ENCODE measurements around the gene ARHGAP26. TPM values are rescaled to one million over a fixed set of nuclear protein-coding genes. Genes with fewer than 3 reads are reported as not detected.

Gene ARHGAP26
- total RNA-seq, 1 donor: 7.6 TPM

DNA sequence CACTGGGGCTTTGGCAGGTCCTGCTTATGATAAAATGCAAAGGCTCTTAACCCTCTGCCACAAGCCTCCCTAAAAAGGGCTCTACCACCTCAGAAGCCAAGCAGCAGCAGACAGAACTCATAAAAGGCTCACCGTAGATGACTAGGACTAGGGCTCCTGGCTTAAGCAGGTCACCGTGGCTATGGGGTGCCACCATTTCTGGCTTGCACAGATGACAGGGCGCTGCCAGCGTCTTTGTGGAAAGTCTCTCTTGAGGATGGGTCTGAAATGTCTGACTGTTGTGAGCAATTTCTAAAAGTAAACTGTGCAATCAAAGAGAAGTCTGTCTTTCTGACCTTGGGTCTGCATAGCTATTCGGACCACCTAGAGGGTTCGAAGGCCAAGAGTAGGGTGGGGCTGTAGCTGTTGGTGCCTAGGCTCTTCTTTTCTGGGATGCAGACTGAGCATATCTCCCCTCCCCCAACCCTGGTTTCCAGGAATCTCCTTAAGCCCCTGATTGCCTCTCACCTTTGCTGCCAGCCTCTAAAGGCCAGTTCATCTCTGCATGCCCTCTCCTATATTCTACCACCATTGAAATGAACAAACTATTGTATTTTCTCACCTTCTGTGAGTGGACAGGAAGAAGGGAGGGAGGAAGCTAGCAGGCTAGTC lies 307.4 kb downstream of the ARHGAP26 start:
- TF ChIP-seq, protein P1, sequence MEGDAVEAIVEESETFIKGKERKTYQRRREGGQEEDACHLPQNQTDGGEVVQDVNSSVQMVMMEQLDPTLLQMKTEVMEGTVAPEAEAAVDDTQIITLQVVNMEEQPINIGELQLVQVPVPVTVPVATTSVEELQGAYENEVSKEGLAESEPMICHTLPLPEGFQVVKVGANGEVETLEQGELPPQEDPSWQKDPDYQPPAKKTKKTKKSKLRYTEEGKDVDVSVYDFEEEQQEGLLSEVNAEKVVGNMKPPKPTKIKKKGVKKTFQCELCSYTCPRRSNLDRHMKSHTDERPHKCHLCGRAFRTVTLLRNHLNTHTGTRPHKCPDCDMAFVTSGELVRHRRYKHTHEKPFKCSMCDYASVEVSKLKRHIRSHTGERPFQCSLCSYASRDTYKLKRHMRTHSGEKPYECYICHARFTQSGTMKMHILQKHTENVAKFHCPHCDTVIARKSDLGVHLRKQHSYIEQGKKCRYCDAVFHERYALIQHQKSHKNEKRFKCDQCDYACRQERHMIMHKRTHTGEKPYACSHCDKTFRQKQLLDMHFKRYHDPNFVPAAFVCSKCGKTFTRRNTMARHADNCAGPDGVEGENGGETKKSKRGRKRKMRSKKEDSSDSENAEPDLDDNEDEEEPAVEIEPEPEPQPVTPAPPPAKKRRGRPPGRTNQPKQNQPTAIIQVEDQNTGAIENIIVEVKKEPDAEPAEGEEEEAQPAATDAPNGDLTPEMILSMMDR (IDR thresholded peaks at IDR 0.05; ENCODE audit: extremely low read depth, low read depth, low read length): no peak

DNA sequence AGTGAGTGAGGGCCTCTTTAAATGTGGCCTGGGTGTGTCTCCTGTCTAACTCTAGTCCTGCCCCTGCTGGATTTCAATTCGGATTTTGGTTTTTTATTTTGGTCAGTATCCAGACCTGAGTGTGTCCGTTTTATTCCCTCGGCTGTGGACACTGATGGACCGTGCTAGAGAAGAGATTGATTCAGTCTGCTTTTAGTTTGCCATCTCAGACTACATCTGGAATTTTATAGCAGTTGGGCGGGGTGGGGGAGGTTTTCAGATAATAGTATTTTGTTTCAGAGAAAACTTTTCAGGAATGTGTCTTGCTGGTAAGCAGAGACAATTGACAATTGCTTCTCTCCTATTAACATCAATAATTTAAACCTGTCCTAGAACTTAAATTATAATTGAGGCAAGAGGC lies 308.1 kb downstream of the ARHGAP26 start:
- H3K4me3 ChIP-seq (ENCODE audit: insufficient read depth, low read length): no peak overlapping the region
- H4K20me1 ChIP-seq (ENCODE audit: insufficient read depth, low read length): no peaks in the 10 kb centered on the region
- no peaks in the 10 kb centered on the region for H3K9me3 ChIP-seq (ENCODE audit: low read depth, low read length)
- H3K27me3 ChIP-seq (ENCODE audit: insufficient read depth, low read length): no peaks in the 10 kb centered on the region
- no peaks in the 10 kb centered on the region for H3K79me2 ChIP-seq (ENCODE audit: insufficient read depth, low read length)
- no peaks in the 10 kb centered on the region for H3K4me1 ChIP-seq (ENCODE audit: insufficient read depth, low read length)
- no peaks in the 10 kb centered on the region for H3K36me3 ChIP-seq (ENCODE audit: insufficient read depth, low read length)
- H2AFZ ChIP-seq (ENCODE audit: low read length): no peak overlapping the region
- TF ChIP-seq, protein P1 (IDR thresholded peaks at IDR 0.05; ENCODE audit: extremely low read depth, low read depth, low read length): no peak
- no peak overlapping the region for H3K4me2 ChIP-seq (ENCODE audit: insufficient read depth, low read length)
- DNase-seq (ENCODE audit: insufficient read length, low spot score, missing footprints): no peak
- H3K27ac ChIP-seq (ENCODE audit: low read depth, low read length): no peak overlapping the region

More for the DNA sequence above, 307.4 kb downstream of the ARHGAP26 start:
- no peaks in the 10 kb centered on the region for H3K36me3 ChIP-seq (ENCODE audit: insufficient read depth, low read length)
- H3K79me2 ChIP-seq (ENCODE audit: insufficient read depth, low read length): no peaks in the 10 kb centered on the region
- DNase-seq (ENCODE audit: insufficient read length, low spot score, missing footprints): no peak
- no peaks in the 10 kb centered on the region for H3K9me3 ChIP-seq (ENCODE audit: low read depth, low read length)
- H3K4me2 ChIP-seq (ENCODE audit: insufficient read depth, low read length): no peak overlapping the region
- no peaks in the 10 kb centered on the region for H4K20me1 ChIP-seq (ENCODE audit: insufficient read depth, low read length)
- no peak overlapping the region for H2AFZ ChIP-seq (ENCODE audit: low read length)
- no peak overlapping the region for H3K4me3 ChIP-seq (ENCODE audit: insufficient read depth, low read length)
- no peaks in the 10 kb centered on the region for H3K4me1 ChIP-seq (ENCODE audit: insufficient read depth, low read length)
- no peak overlapping the region for H3K27ac ChIP-seq (ENCODE audit: low read depth, low read length)
- no peaks in the 10 kb centered on the region for H3K27me3 ChIP-seq (ENCODE audit: insufficient read depth, low read length)

DNA sequence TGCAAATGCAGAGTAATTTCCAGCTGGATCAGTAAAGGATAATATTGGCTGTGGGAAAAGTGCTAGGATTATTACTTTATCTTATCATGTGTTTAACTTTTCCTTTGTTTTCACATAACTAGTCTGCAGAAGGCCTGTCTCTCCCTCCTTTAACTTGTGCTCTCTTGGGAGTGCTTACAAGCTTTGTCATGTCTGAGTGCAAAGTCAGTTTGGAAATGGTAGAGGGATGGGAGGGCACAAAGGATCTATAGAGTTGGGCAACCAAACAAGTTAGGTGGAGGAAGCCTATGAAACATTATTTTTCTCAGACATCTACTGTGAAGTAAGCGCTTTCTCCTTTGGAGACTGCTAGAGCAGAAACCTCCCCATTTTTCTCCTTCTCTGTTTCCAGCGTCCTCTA lies 308.8 kb downstream of the ARHGAP26 start:
- no peaks in the 10 kb centered on the region for H3K9me3 ChIP-seq (ENCODE audit: low read depth, low read length)
- H3K27ac ChIP-seq (ENCODE audit: low read depth, low read length): no peak overlapping the region
- no peak overlapping the region for H2AFZ ChIP-seq (ENCODE audit: low read length)
- no peaks in the 10 kb centered on the region for H3K36me3 ChIP-seq (ENCODE audit: insufficient read depth, low read length)
- H3K4me2 ChIP-seq (ENCODE audit: insufficient read depth, low read length): no peak overlapping the region
- no peak overlapping the region for H3K4me3 ChIP-seq (ENCODE audit: insufficient read depth, low read length)
- H3K27me3 ChIP-seq (ENCODE audit: insufficient read depth, low read length): no peaks in the 10 kb centered on the region
- H3K4me1 ChIP-seq (ENCODE audit: insufficient read depth, low read length): no peaks in the 10 kb centered on the region
- no peaks in the 10 kb centered on the region for H3K79me2 ChIP-seq (ENCODE audit: insufficient read depth, low read length)
- no peaks in the 10 kb centered on the region for H4K20me1 ChIP-seq (ENCODE audit: insufficient read depth, low read length)
- no peak for DNase-seq (ENCODE audit: insufficient read length, low spot score, missing footprints)
- TF ChIP-seq, protein P1 (IDR thresholded peaks at IDR 0.05; ENCODE audit: extremely low read depth, low read depth, low read length): no peak

DNA sequence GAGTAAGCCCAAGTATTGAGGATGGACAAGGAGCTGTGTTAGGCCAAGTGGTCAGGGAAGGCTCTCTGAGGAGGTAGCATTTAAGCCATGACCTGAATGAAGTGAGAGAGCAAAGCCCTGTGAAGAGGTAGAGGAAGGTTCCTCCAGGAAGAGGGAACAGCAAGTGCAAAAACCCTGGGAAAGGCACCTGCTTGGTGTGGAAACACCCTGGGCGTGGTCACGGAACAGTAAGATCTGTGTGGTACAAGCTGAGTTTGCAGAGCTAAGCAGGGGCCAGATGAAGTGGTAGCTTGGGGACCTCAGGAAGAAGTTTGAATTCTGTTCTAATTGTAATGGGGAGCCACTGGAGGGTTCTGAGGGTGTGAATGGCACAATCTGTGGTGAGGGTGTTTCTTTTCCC lies 310.2 kb downstream of the ARHGAP26 start:
- no peak overlapping the region for H3K4me2 ChIP-seq (ENCODE audit: insufficient read depth, low read length)
- H3K4me1 ChIP-seq (ENCODE audit: insufficient read depth, low read length): no peaks in the 10 kb centered on the region
- no peak overlapping the region for H2AFZ ChIP-seq (ENCODE audit: low read length)
- H3K9me3 ChIP-seq (ENCODE audit: low read depth, low read length): no peaks in the 10 kb centered on the region
- no peak overlapping the region for H3K27ac ChIP-seq (ENCODE audit: low read depth, low read length)
- no peak for DNase-seq (ENCODE audit: insufficient read length, low spot score, missing footprints)
- TF ChIP-seq, protein P1 (IDR thresholded peaks at IDR 0.05; ENCODE audit: extremely low read depth, low read depth, low read length): no peak
- H3K79me2 ChIP-seq (ENCODE audit: insufficient read depth, low read length): no peaks in the 10 kb centered on the region
- no peaks in the 10 kb centered on the region for H3K36me3 ChIP-seq (ENCODE audit: insufficient read depth, low read length)
- H4K20me1 ChIP-seq (ENCODE audit: insufficient read depth, low read length): no peaks in the 10 kb centered on the region
- no peaks in the 10 kb centered on the region for H3K27me3 ChIP-seq (ENCODE audit: insufficient read depth, low read length)
- no peak overlapping the region for H3K4me3 ChIP-seq (ENCODE audit: insufficient read depth, low read length)
